ENCODE data around the gene SNTA1. TPM values are rescaled to one million over a fixed set of nuclear protein-coding genes. Genes with fewer than 3 reads are reported as not detected.
A peak's percentile ranks its signal among the peaks of the same experiment; 100 is the strongest.
"Not testable (repeated sequence)": the region's sequence is repeated elsewhere in the genome, so short reads cannot be mapped to it uniquely, and the experiment has no call there.

The SNTA1 gene
- 15.6 TPM for total RNA-seq

- peak; percentile 75 for DNase-seq
Observed at GRCh38 chr20:33443512-33444239, at the start of gene SNTA1. Gene SNTA1 (minus strand): TSS chr20:33443763. CDS start chr20:33443620, 143 bp downstream.

- DNase-seq, result no peak
Observed at GRCh38 chr20:33490934-33491656, 47.5 kb upstream of the SNTA1 start.

- DNase-seq, result peak; percentile 38
Observed at GRCh38 chr20:33490023-33490933, 46.7 kb upstream of the SNTA1 start, which contains the start of gene CBFA2T2. Gene CBFA2T2 (plus strand): TSS chr20:33490096. CDS start chr20:33490268, 172 bp downstream.

GRCh38 chr20:33489495-33490022, 46.0 kb upstream of the SNTA1 start:
- DNase-seq, result peak; percentile 99

- DNase-seq, result not testable (repeated sequence)
Observed at GRCh38 chr20:33488661-33489494, 45.3 kb upstream of the SNTA1 start.

- DNase-seq, result no peak
Observed at GRCh38 chr20:33488201-33488600, 44.6 kb upstream of the SNTA1 start.

- not testable (repeated sequence) for DNase-seq
Observed at GRCh38 chr20:33483186-33483585, 39.6 kb upstream of the SNTA1 start.

- DNase-seq, result no peak
Observed at GRCh38 chr20:33482581-33482980, 39.0 kb upstream of the SNTA1 start.

- no peak for DNase-seq
Observed at GRCh38 chr20:33481431-33481941, 37.9 kb upstream of the SNTA1 start.

GRCh38 chr20:33480048-33480447, 36.5 kb upstream of the SNTA1 start:
- DNase-seq, result no peak

GRCh38 chr20:33477386-33478234, 34.0 kb upstream of the SNTA1 start:
- DNase-seq, result no peak

- no peak for DNase-seq
Observed at GRCh38 chr20:33475381-33476152, 32.0 kb upstream of the SNTA1 start.

- no peak for DNase-seq
Observed at GRCh38 chr20:33474963-33475362, 31.4 kb upstream of the SNTA1 start.

GRCh38 chr20:33474097-33474873, 30.7 kb upstream of the SNTA1 start:
- DNase-seq, result no peak

GRCh38 chr20:33472868-33473435, 29.4 kb upstream of the SNTA1 start:
- no peak for DNase-seq

- DNase-seq, result no peak
Observed at GRCh38 chr20:33470866-33471265, 27.3 kb upstream of the SNTA1 start.

GRCh38 chr20:33470457-33470856, 26.9 kb upstream of the SNTA1 start:
- no peak for DNase-seq

- DNase-seq, result no peak
Observed at GRCh38 chr20:33466303-33466646, 22.7 kb upstream of the SNTA1 start.
